ENCODE results near the gene LTO1. TPM values are rescaled to one million over a fixed set of nuclear protein-coding genes. Genes with fewer than 3 reads are reported as not detected.

The LTO1 gene
- total and polyA plus RNA-seq, 2 of the 13 experiments (the other 11 are each of a cell fraction or from before 2014, with no cell fraction given): 11.8 to 15.0 TPM

DNA sequence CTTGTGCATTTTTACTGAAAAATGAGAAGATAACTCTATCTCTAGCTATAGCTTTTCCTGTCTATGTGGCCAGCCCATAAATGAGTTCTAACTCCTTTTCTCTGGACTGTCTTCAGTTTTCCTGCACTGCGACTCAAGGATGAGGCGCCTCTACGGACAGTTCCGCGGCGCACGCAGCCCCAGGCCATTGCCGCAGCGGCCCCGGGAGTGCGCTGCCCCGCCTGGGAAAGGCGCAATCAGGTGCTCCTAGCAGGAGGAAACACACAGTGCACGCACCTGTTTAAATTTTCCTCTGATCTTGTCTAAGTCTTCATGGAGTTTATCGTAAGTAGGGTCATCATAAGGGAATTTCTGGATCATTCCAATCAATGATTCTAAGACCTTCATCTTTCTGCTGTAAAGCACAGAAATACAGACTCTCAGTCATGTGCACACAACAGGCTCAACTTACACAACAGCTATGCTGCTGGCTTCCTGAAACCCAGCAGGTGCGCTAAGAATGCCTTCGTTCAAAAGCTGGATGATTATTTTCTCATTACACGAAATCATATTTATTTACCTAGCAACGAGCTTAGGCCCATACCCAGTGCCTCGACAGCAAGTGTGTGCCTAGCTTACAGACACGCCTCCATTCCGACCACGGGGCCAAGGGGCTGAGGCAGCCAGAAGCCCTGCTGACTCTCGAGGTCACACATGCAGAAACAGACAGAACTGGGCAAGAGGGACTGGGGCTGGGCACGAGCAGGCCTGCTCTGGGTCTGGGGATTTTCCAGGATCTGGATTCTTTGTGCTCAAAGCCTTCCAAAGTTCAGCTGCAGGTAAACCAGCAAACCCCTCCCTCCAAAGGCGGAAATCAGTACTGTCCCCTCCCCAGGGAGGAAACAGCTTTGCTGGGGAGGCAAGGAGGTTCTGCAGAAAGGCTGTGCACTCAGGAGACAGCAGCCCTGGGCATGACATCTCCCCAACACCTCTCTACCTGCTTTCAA is 7.2 kb downstream of the LTO1 start (continued):
- TF ChIP-seq RCOR2 (CRISPR knock-in tag; IDR thresholded peaks at IDR 0.05): no peak
- TF ChIP-seq MIXL1 (CRISPR knock-in tag; IDR thresholded peaks at IDR 0.05): peak; percentile 88
- TF ChIP-seq ZNF724P (CRISPR knock-in tag; IDR thresholded peaks at IDR 0.05; ENCODE audit: borderline replicate concordance): peak; percentile 90; the same call in 1 of the 2 replicates
- 0 out of 2 replicates have a peak, but pooled peaks have one; percentile 16 for TF ChIP-seq ZNF703 (CRISPR knock-in tag; IDR thresholded peaks at IDR 0.05; ENCODE audit: borderline replicate concordance)
- TF ChIP-seq TBX2 (CRISPR knock-in tag; IDR thresholded peaks at IDR 0.05; ENCODE audit: borderline replicate concordance): peak; percentile 93
- 0 out of 2 replicates have a peak, but pooled peaks have one; percentile 35 for TF ChIP-seq ARID2 (CRISPR knock-in tag; IDR thresholded peaks at IDR 0.05; ENCODE audit: borderline replicate concordance)
- TF ChIP-seq ZNF430 (CRISPR knock-in tag; IDR thresholded peaks at IDR 0.05): peak; percentile 97
- TF ChIP-seq, protein P1, sequence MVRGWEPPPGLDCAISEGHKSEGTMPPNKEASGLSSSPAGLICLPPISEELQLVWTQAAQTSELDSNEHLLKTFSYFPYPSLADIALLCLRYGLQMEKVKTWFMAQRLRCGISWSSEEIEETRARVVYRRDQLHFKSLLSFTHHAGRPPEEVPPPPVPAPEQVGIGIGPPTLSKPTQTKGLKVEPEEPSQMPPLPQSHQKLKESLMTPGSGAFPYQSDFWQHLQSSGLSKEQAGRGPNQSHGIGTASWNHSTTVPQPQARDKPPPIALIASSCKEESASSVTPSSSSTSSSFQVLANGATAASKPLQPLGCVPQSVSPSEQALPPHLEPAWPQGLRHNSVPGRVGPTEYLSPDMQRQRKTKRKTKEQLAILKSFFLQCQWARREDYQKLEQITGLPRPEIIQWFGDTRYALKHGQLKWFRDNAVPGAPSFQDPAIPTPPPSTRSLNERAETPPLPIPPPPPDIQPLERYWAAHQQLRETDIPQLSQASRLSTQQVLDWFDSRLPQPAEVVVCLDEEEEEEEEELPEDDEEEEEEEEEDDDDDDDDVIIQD (CRISPR knock-in tag; IDR thresholded peaks at IDR 0.05; ENCODE audit: low read depth): peak; percentile 62; the same call in 1 of the 2 replicates
- TF ChIP-seq ELF1 (CRISPR knock-in tag; IDR thresholded peaks at IDR 0.05): peak; percentile 78
- TF ChIP-seq, protein P2, sequence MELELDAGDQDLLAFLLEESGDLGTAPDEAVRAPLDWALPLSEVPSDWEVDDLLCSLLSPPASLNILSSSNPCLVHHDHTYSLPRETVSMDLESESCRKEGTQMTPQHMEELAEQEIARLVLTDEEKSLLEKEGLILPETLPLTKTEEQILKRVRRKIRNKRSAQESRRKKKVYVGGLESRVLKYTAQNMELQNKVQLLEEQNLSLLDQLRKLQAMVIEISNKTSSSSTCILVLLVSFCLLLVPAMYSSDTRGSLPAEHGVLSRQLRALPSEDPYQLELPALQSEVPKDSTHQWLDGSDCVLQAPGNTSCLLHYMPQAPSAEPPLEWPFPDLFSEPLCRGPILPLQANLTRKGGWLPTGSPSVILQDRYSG (CRISPR knock-in tag; IDR thresholded peaks at IDR 0.05): 0 out of 2 replicates have a peak, but pooled peaks have one; percentile 75
- TF ChIP-seq, protein P3, sequence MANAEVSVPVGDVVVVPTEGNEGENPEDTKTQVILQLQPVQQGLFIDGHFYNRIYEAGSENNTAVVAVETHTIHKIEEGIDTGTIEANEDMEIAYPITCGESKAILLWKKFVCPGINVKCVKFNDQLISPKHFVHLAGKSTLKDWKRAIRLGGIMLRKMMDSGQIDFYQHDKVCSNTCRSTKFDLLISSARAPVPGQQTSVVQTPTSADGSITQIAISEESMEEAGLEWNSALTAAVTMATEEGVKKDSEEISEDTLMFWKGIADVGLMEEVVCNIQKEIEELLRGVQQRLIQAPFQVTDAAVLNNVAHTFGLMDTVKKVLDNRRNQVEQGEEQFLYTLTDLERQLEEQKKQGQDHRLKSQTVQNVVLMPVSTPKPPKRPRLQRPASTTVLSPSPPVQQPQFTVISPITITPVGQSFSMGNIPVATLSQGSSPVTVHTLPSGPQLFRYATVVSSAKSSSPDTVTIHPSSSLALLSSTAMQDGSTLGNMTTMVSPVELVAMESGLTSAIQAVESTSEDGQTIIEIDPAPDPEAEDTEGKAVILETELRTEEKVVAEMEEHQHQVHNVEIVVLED (CRISPR knock-in tag; IDR thresholded peaks at IDR 0.05; ENCODE audit: borderline replicate concordance): peak; percentile 59; the same call in 1 of the 2 replicates
- TF ChIP-seq POLR2G (IDR thresholded peaks at IDR 0.05; ENCODE audit: low read depth, low read length): peak; percentile 57
- TF ChIP-seq KDM2A (CRISPR knock-in tag; IDR thresholded peaks at IDR 0.05; ENCODE audit: borderline replicate concordance, low read depth): peak; percentile 93
- peak; percentile 95; the same call in 1 of the 2 replicates for TF ChIP-seq ELF3 (CRISPR knock-in tag; IDR thresholded peaks at IDR 0.05)
- TF ChIP-seq, protein P4, sequence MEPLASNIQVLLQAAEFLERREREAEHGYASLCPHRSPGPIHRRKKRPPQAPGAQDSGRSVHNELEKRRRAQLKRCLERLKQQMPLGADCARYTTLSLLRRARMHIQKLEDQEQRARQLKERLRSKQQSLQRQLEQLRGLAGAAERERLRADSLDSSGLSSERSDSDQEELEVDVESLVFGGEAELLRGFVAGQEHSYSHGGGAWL (CRISPR knock-in tag; IDR thresholded peaks at IDR 0.05): peak; percentile 36; the same call in 1 of the 2 replicates
- TF ChIP-seq, protein P5, sequence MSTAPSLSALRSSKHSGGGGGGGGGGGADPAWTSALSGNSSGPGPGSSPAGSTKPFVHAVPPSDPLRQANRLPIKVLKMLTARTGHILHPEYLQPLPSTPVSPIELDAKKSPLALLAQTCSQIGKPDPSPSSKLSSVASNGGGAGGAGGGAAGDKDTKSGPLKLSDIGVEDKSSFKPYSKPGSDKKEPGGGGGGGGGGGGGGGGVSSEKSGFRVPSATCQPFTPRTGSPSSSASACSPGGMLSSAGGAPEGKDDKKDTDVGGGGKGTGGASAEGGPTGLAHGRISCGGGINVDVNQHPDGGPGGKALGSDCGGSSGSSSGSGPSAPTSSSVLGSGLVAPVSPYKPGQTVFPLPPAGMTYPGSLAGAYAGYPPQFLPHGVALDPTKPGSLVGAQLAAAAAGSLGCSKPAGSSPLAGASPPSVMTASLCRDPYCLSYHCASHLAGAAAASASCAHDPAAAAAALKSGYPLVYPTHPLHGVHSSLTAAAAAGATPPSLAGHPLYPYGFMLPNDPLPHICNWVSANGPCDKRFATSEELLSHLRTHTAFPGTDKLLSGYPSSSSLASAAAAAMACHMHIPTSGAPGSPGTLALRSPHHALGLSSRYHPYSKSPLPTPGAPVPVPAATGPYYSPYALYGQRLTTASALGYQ (CRISPR knock-in tag; IDR thresholded peaks at IDR 0.05): 0 out of 2 replicates have a peak, but pooled peaks have one; percentile 74
- TF ChIP-seq, protein P6, sequence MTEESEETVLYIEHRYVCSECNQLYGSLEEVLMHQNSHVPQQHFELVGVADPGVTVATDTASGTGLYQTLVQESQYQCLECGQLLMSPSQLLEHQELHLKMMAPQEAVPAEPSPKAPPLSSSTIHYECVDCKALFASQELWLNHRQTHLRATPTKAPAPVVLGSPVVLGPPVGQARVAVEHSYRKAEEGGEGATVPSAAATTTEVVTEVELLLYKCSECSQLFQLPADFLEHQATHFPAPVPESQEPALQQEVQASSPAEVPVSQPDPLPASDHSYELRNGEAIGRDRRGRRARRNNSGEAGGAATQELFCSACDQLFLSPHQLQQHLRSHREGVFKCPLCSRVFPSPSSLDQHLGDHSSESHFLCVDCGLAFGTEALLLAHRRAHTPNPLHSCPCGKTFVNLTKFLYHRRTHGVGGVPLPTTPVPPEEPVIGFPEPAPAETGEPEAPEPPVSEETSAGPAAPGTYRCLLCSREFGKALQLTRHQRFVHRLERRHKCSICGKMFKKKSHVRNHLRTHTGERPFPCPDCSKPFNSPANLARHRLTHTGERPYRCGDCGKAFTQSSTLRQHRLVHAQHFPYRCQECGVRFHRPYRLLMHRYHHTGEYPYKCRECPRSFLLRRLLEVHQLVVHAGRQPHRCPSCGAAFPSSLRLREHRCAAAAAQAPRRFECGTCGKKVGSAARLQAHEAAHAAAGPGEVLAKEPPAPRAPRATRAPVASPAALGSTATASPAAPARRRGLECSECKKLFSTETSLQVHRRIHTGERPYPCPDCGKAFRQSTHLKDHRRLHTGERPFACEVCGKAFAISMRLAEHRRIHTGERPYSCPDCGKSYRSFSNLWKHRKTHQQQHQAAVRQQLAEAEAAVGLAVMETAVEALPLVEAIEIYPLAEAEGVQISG (CRISPR knock-in tag; IDR thresholded peaks at IDR 0.05): peak; percentile 67; the same call in 1 of the 2 replicates
- TF ChIP-seq RAD21 (CRISPR knock-in tag; IDR thresholded peaks at IDR 0.05): no peak

Data from HepG2 (cell line).